Mesendoderm (in vitro differentiated cells): ENCODE data around the gene EFCAB13.
"Not testable (repeated sequence)": the region's sequence is repeated elsewhere in the genome, so short reads cannot be mapped to it uniquely, and the experiment has no call there.

Source experiments
- DNase-seq: peaks from one replicate; pipeline ENCODE4 v3.0.0; 2013
- H2AK5ac ChIP-seq: 2 replicates; pipeline ENCODE4 v1.6.1; 2013; ENCODE audit warnings: low read length, inconsistent platforms
- H2BK120ac ChIP-seq: 2 replicates; pipeline ENCODE4 v1.6.1; 2013; ENCODE audit warnings: low read depth, mild to moderate bottlenecking, low read length, moderate library complexity, mixed read lengths
- H2BK15ac ChIP-seq: replicated peaks from 2 replicates; pipeline ENCODE4 v1.6.1; 2013; ENCODE audit warnings: low read depth, mild to moderate bottlenecking, moderate library complexity
- H2BK5ac ChIP-seq: 2 replicates; pipeline ENCODE4 v1.6.1; 2013; ENCODE audit warnings: low read length, inconsistent platforms
- H3K18ac ChIP-seq: 2 replicates; pipeline ENCODE4 v1.6.1; 2013; ENCODE audit warnings: mild to moderate bottlenecking, low read length, mixed read lengths
- H3K23ac ChIP-seq: one replicate; pipeline ENCODE4 v1.6.1; 2013; ENCODE audit warnings: low read length
- H3K27ac ChIP-seq: 2 replicates; pipeline ENCODE4 v1.5.1; 2013; ENCODE audit warnings: low read depth, mild to moderate bottlenecking, inconsistent platforms, low read length, moderate library complexity
- H3K27me3 ChIP-seq: 2 replicates; pipeline ENCODE4 v1.6.1; 2013; ENCODE audit warnings: low read length, control low read depth, mild to moderate bottlenecking, inconsistent platforms; ENCODE audit not compliant: insufficient read depth, poor library complexity
- H3K36me3 ChIP-seq: 2 replicates; pipeline ENCODE4 v1.6.1; 2013; ENCODE audit warnings: low read length, inconsistent platforms; ENCODE audit not compliant: control insufficient read depth, insufficient read depth
- H3K4ac ChIP-seq: one replicate; pipeline ENCODE4 v1.6.1; 2013; ENCODE audit warnings: low read depth, mild to moderate bottlenecking, low read length, moderate library complexity
- H3K4me1 ChIP-seq: 2 replicates; pipeline ENCODE4 v1.6.1; 2013; ENCODE audit warnings: low read depth, low read length, inconsistent platforms; ENCODE audit not compliant: control insufficient read depth
- H3K4me2 ChIP-seq: 2 replicates; pipeline ENCODE4 v1.6.1; 2013; ENCODE audit warnings: low read length
- H3K4me3 ChIP-seq: 2 replicates; pipeline ENCODE4 v1.5.1; 2013; ENCODE audit warnings: mild to moderate bottlenecking, low read length
- H3K56ac ChIP-seq: one replicate; pipeline ENCODE4 v1.6.1; 2013; ENCODE audit warnings: low read length
- H3K79me1 ChIP-seq: 2 replicates; pipeline ENCODE4 v1.6.1; 2013; ENCODE audit warnings: low read length, inconsistent platforms
- H3K79me2 ChIP-seq: 2 replicates; pipeline ENCODE4 v1.6.1; 2013; ENCODE audit warnings: mild to moderate bottlenecking, low read length; ENCODE audit not compliant: control insufficient read depth, insufficient read depth
- H3K9ac ChIP-seq: 2 replicates; pipeline ENCODE4 v1.6.1; 2013; ENCODE audit warnings: low read length, inconsistent platforms
- H4K5ac ChIP-seq: one replicate; pipeline ENCODE4 v1.6.1; 2013; ENCODE audit warnings: low read length
- H4K8ac ChIP-seq: one replicate; pipeline ENCODE4 v1.6.1; 2013; ENCODE audit warnings: low read depth, mild to moderate bottlenecking, control low read depth, low read length, moderate library complexity
- WGBS: extraction: QIAGEN DNeasy Blood & Tissue Kit; methylation state at CpG from one replicate; pipeline ENCODE4 v1.1.7; 2013; ENCODE audit warnings: low lambda C conversion rate, missing lambda C conversion rate; ENCODE audit not compliant: insufficient coverage; ENCODE audit errors: extremely low coverage; 5-methylcytosine and 5-hydroxymethylcytosine counted together

EFCAB13 gene

DNA sequence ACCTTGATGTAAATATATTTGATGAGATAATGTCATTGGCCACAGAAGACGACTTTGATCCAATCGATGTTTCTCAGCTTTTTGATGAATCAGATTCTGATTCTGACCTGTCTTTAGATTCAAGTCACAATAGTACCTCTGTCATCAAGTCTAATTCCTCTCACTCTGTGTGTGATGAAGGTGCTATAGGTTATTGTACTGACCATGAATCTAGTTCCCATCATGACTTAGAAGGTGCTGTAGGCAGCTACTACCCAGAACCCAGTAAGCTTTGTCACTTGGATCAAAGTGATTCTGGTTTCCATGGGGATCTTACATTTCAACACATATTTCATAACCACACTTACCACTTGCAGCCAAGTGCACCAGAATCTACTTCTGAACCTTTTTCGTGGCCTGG is 101.5 kb downstream of the EFCAB13 start:
- H3K56ac ChIP-seq, H3K27me3 ChIP-seq, DNase-seq, H3K27ac ChIP-seq, H3K79me2 ChIP-seq, H4K5ac ChIP-seq, H2BK120ac ChIP-seq, H3K23ac ChIP-seq, H3K4ac ChIP-seq, H2AK5ac ChIP-seq, H3K4me3 ChIP-seq, H3K36me3 ChIP-seq, H2BK5ac ChIP-seq, H3K4me2 ChIP-seq, H3K18ac ChIP-seq, H3K79me1 ChIP-seq, H4K8ac ChIP-seq, H2BK15ac ChIP-seq, H3K9ac ChIP-seq, H3K4me1 ChIP-seq: not testable (repeated sequence)
- no CpG with 5 or more reads among the region's 3 CpGs for WGBS

- H3K4ac ChIP-seq, H3K27ac ChIP-seq, H3K79me1 ChIP-seq, H3K4me3 ChIP-seq, H2AK5ac ChIP-seq, H3K36me3 ChIP-seq, H3K9ac ChIP-seq, H4K8ac ChIP-seq, H3K4me2 ChIP-seq, DNase-seq, H2BK5ac ChIP-seq, H3K18ac ChIP-seq, H3K56ac ChIP-seq, H3K23ac ChIP-seq, H3K27me3 ChIP-seq, H4K5ac ChIP-seq, H3K4me1 ChIP-seq, H2BK15ac ChIP-seq, H2BK120ac ChIP-seq, H3K79me2 ChIP-seq: not testable (repeated sequence)
- WGBS = no CpG with 5 or more reads among the region's 3 CpGs
Observed at GRCh38 chr17:47425887-47426635, 102.3 kb downstream of the EFCAB13 start.

- H3K4me3 ChIP-seq = no peak overlapping the region
- DNase-seq = no peak
- no CpG with 5 or more reads among the region's 2 CpGs for WGBS
- no peaks in the 10 kb centered on the region for H3K4me1 ChIP-seq
- H2BK120ac ChIP-seq = no peak overlapping the region
- no peak overlapping the region for H2BK5ac ChIP-seq
- no peak overlapping the region for H4K8ac ChIP-seq
- no peak overlapping the region for H3K9ac ChIP-seq
- no peak overlapping the region for H3K56ac ChIP-seq
- no peak overlapping the region for H2AK5ac ChIP-seq
- no peak overlapping the region for H3K4ac ChIP-seq
- peaks cover 5% of the 10 kb centered on the region for H3K27me3 ChIP-seq
- H3K4me2 ChIP-seq = no peak overlapping the region
- no peak overlapping the region for H3K27ac ChIP-seq
- no peak overlapping the region for H4K5ac ChIP-seq
- H3K79me2 ChIP-seq = no peaks in the 10 kb centered on the region
- no peaks in the 10 kb centered on the region for H3K79me1 ChIP-seq
- H3K18ac ChIP-seq = no peak overlapping the region
- H3K36me3 ChIP-seq = no peaks in the 10 kb centered on the region
- H3K23ac ChIP-seq = no peak overlapping the region
- H2BK15ac ChIP-seq = no peak overlapping the region
Observed at GRCh38 chr17:47427985-47428384, 104.2 kb downstream of the EFCAB13 start.

GRCh38 chr17:47432240-47432639 is 108.5 kb downstream of the EFCAB13 start:
- H4K5ac ChIP-seq, H2BK120ac ChIP-seq: not testable (repeated sequence)

GRCh38 chr17:47465165-47465564 is 141.4 kb downstream of the EFCAB13 start:
- no peaks in the 10 kb centered on the region for H3K79me2 ChIP-seq
- H3K18ac ChIP-seq = no peak overlapping the region

More at GRCh38 chr17:47432240-47432639, 108.5 kb downstream of the EFCAB13 start:
- not testable (repeated sequence) for H2AK5ac ChIP-seq, H3K79me2 ChIP-seq, DNase-seq, H3K79me1 ChIP-seq, H3K23ac ChIP-seq, H3K4me3 ChIP-seq, H3K18ac ChIP-seq, H2BK15ac ChIP-seq, H4K8ac ChIP-seq, H2BK5ac ChIP-seq, H3K4me1 ChIP-seq, H3K4me2 ChIP-seq, H3K56ac ChIP-seq, H3K27ac ChIP-seq, H3K9ac ChIP-seq, H3K27me3 ChIP-seq, H3K4ac ChIP-seq, H3K36me3 ChIP-seq
- no CpG with 5 or more reads among the region's 9 CpGs for WGBS

GRCh38 chr17:47466976-47467375 is 143.2 kb downstream of the EFCAB13 start:
- not testable (repeated sequence) for H2AK5ac ChIP-seq, H3K18ac ChIP-seq, DNase-seq, H3K4me1 ChIP-seq, H3K4ac ChIP-seq, H2BK15ac ChIP-seq, H3K4me3 ChIP-seq, H3K79me2 ChIP-seq, H3K36me3 ChIP-seq, H3K9ac ChIP-seq, H3K27me3 ChIP-seq, H3K23ac ChIP-seq, H3K4me2 ChIP-seq, H3K27ac ChIP-seq, H4K8ac ChIP-seq, H2BK120ac ChIP-seq, H3K56ac ChIP-seq, H4K5ac ChIP-seq, H3K79me1 ChIP-seq, H2BK5ac ChIP-seq
- no CpG with 5 or more reads among the region's 4 CpGs for WGBS

More at GRCh38 chr17:47465165-47465564, 141.4 kb downstream of the EFCAB13 start:
- Histone ChIP-seq H2BK120ac (no peak overlapping the region), H3K36me3 (no peaks in the 10 kb centered on the region), H4K5ac (no peak overlapping the region), H2BK5ac (no peak overlapping the region), H3K9ac (no peak overlapping the region), H2BK15ac (no peak overlapping the region), H4K8ac (no peak overlapping the region), H3K56ac (no peak overlapping the region), H3K4me2 (no peak overlapping the region), H3K4ac (no peak overlapping the region), H3K79me1 (no peaks in the 10 kb centered on the region), H2AK5ac (no peak overlapping the region), H3K27me3 (no peaks in the 10 kb centered on the region), H3K4me1 (no peaks in the 10 kb centered on the region), H3K4me3 (no peak overlapping the region), H3K23ac (no peak overlapping the region), H3K27ac (no peak overlapping the region)
- WGBS = no CpG with 5 or more reads among the region's 3 CpGs
- no peak for DNase-seq
